ENCODE measurements around the gene MX1. TPM values are rescaled to one million over a fixed set of nuclear protein-coding genes. Genes with fewer than 3 reads are reported as not detected.

The MX1 gene
- total and polyA plus RNA-seq, 2 donors (not counting 3 experiments of a cell fraction or from before 2014, with no cell fraction given) = 5.9 to 25.1 TPM

GRCh38 chr21:41388259-41388658 lies 37.8 kb upstream of the MX1 start:
- no peak for TF ChIP-seq CTCF (IDR thresholded peaks at IDR 0.05; ENCODE audit: extremely low read depth in 1 of 2, insufficient read depth in 1 of 2, low read depth in 1 of 2, low read length in 2 of 2)
- no peak for TF ChIP-seq POLR2A (IDR thresholded peaks at IDR 0.05; ENCODE audit: low read depth, low read length)
- no peak for TF ChIP-seq POLR2AphosphoS5 (IDR thresholded peaks at IDR 0.05; ENCODE audit: insufficient read depth, low read depth, low read length)
- TF ChIP-seq GATA2 (IDR thresholded peaks at IDR 0.05; ENCODE audit: insufficient read depth, insufficient read length, low read depth, low read length) = no peak
- TF ChIP-seq MYC (IDR thresholded peaks at IDR 0.05; ENCODE audit: low read depth, low read length) = no peak
- TF ChIP-seq EZH2 (IDR thresholded peaks at IDR 0.05; ENCODE audit: borderline replicate concordance, low read depth, low read length, severe bottlenecking) = no peak
- no peak for TF ChIP-seq JUN (IDR thresholded peaks at IDR 0.05; ENCODE audit: borderline replicate concordance, insufficient read depth, insufficient read length, low read depth)
- dilution Hi-C loops (cut with MboI; ENCODE audit: extremely low pct_ligation_motif_present, low sequenced_read_pairs) = no loop called here
- Histone ChIP-seq H3K4me1 (ENCODE audit: control insufficient read depth, extremely low read depth, insufficient read depth, low read length) (no peaks in the 10 kb centered on the region), H3K27ac (ENCODE audit: insufficient read depth, low read depth, low read length) (no peak overlapping the region), H3K4me3 (replicated peaks in 1 of 3; ENCODE audit: insufficient read depth in 1 of 3, low read depth in 1 of 3, low read length in 3 of 3) (no peak overlapping the region), H3K9me3 (replicated peaks; ENCODE audit: control insufficient read depth, insufficient read depth, low read length) (no peaks in the 10 kb centered on the region), H3K9ac (replicated peaks; ENCODE audit: extremely low read depth, insufficient read depth, low read length) (no peak overlapping the region), H3K79me2 (ENCODE audit: control insufficient read depth, insufficient read depth, low read length) (no peaks in the 10 kb centered on the region), H3K4me2 (ENCODE audit: insufficient read depth, low read length) (no peak overlapping the region), H3K36me3 (ENCODE audit: control insufficient read depth in 2 of 2, extremely low read depth in 1 of 2, insufficient read depth in 2 of 2, low read length in 2 of 2) (no peaks in the 10 kb centered on the region), H3K27me3 (ENCODE audit: control insufficient read depth in 2 of 2, insufficient read depth in 2 of 2, low read length in 2 of 2) (no peaks in the 10 kb centered on the region), H4K20me1 (replicated peaks; ENCODE audit: control insufficient read depth, extremely low read depth, insufficient read depth, low read length) (no peaks in the 10 kb centered on the region), H3K9me1 (replicated peaks; ENCODE audit: control insufficient read depth, extremely low read depth, insufficient read depth, low read length) (no peaks in the 10 kb centered on the region), H2AFZ (ENCODE audit: low read depth, low read length) (no peak overlapping the region)
- FAIRE-seq (no peak), DNase-seq (ENCODE audit: low read depth, low spot score) (no peak)
- BruUV-seq (replicated peaks) = no TSS peak
- POLR2A ChIA-PET = no interaction called here
- CTCF ChIA-PET = no interaction called here
- intact Hi-C loops (cut with micrococcal nuclease) = no loop called here

Measured in endothelial cell of umbilical vein (primary cell).